Ishikawa (cell line): ENCODE results near the gene IP6K3.

ENCODE experiments used
- CEBPB ChIP-seq: IDR thresholded peaks from 2 replicates; pipeline ENCODE4 v1.6.1; 2012
- CREB1 ChIP-seq: IDR thresholded peaks from 2 replicates; pipeline ENCODE4 v1.6.1; 2012; ENCODE audit warnings: low read depth
- EP300 ChIP-seq: IDR thresholded peaks from 2 replicates; pipeline ENCODE4 v1.6.1; 2012; ENCODE audit warnings: borderline replicate concordance
- RAD21 ChIP-seq: IDR thresholded peaks from 2 replicates; pipeline ENCODE4 v1.6.1; 2012; ENCODE audit warnings: low read depth
- TAF1 ChIP-seq: IDR thresholded peaks from 2 replicates; pipeline ENCODE4 v1.6.1; 2012; ENCODE audit warnings: low read depth, mild to moderate bottlenecking
- TCF12 ChIP-seq: IDR thresholded peaks from 2 replicates; pipeline ENCODE4 v1.6.1; 2012; ENCODE audit warnings: low read depth
- TEAD4 ChIP-seq: IDR thresholded peaks from 2 replicates; pipeline ENCODE4 v1.6.1; 2012
- YY1 ChIP-seq: IDR thresholded peaks from 2 replicates; pipeline ENCODE4 v1.6.1; 2012; ENCODE audit warnings: low read depth
- ZBTB7A ChIP-seq: IDR thresholded peaks from 2 replicates; pipeline ENCODE4 v1.6.1; 2012; ENCODE audit warnings: low read depth
- TF ChIP-seq, protein P1 (sequence below): IDR thresholded peaks from 2 replicates; pipeline ENCODE4 v1.6.1; 2012; ENCODE audit warnings: low read depth, mild to moderate bottlenecking
- TF ChIP-seq, protein P2 (sequence below): IDR thresholded peaks from 2 replicates; pipeline ENCODE4 v1.6.1; 2012
- TF ChIP-seq, protein P3 (sequence below): IDR thresholded peaks from 2 replicates; pipeline ENCODE4 v1.6.1; 2012

DNA sequence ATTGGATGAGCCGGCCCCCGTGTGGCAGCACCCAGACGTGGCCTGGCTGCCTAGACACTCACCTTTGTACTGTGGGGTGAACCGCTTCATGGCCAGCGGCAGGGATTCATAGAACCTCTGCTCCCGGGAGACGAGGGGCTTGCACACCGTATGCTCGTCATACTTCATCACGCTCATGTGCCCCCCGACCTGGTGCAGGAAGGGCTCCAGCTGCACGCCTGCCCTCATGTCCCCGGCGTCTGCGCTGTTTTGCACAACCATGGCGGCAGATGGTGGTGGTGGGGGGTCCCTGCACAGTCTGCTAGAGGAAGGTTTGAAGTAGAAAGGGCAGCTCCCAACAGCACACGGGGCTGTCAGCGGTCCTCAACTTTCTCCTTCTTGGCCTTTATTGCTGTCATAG is 11.5 kb downstream of the IP6K3 start:
- TF ChIP-seq YY1 = no peak
- TF ChIP-seq TEAD4 = no peak
- TF ChIP-seq ZBTB7A = no peak
- TF ChIP-seq, protein P1, sequence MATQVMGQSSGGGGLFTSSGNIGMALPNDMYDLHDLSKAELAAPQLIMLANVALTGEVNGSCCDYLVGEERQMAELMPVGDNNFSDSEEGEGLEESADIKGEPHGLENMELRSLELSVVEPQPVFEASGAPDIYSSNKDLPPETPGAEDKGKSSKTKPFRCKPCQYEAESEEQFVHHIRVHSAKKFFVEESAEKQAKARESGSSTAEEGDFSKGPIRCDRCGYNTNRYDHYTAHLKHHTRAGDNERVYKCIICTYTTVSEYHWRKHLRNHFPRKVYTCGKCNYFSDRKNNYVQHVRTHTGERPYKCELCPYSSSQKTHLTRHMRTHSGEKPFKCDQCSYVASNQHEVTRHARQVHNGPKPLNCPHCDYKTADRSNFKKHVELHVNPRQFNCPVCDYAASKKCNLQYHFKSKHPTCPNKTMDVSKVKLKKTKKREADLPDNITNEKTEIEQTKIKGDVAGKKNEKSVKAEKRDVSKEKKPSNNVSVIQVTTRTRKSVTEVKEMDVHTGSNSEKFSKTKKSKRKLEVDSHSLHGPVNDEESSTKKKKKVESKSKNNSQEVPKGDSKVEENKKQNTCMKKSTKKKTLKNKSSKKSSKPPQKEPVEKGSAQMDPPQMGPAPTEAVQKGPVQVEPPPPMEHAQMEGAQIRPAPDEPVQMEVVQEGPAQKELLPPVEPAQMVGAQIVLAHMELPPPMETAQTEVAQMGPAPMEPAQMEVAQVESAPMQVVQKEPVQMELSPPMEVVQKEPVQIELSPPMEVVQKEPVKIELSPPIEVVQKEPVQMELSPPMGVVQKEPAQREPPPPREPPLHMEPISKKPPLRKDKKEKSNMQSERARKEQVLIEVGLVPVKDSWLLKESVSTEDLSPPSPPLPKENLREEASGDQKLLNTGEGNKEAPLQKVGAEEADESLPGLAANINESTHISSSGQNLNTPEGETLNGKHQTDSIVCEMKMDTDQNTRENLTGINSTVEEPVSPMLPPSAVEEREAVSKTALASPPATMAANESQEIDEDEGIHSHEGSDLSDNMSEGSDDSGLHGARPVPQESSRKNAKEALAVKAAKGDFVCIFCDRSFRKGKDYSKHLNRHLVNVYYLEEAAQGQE = no peak
- no peak for TF ChIP-seq TAF1
- no peak for TF ChIP-seq EP300
- TF ChIP-seq, protein P2, sequence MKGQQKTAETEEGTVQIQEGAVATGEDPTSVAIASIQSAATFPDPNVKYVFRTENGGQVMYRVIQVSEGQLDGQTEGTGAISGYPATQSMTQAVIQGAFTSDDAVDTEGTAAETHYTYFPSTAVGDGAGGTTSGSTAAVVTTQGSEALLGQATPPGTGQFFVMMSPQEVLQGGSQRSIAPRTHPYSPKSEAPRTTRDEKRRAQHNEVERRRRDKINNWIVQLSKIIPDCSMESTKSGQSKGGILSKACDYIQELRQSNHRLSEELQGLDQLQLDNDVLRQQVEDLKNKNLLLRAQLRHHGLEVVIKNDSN = no peak
- no peak for TF ChIP-seq RAD21
- TF ChIP-seq CEBPB = no peak
- no peak for TF ChIP-seq TCF12
- TF ChIP-seq CREB1 = no peak
- TF ChIP-seq, protein P3, sequence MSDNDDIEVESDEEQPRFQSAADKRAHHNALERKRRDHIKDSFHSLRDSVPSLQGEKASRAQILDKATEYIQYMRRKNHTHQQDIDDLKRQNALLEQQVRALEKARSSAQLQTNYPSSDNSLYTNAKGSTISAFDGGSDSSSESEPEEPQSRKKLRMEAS = no peak
